Measurements from ENCODE around the gene CLCN3.
"Not testable (repeated sequence)": the region's sequence is repeated elsewhere in the genome, so short reads cannot be mapped to it uniquely, and the experiment has no call there.

CLCN3 gene

GRCh38 chr4:169771556-169772080 lies 151.2 kb downstream of the CLCN3 start:
- not testable (repeated sequence) for DNase-seq (ENCODE audit: low read depth in 2 of 2, low spot score in 1 of 2)

All from stimulated activated CD8-positive, alpha-beta memory T cell treated with anti-CD3 and anti-CD28 coated beads, Interleukin-4, amount 100 ng/mL, for 4 hours (primary cell).